Activated CD8-positive, alpha-beta T cell treated with anti-CD3 and anti-CD28 coated beads for 36 hours (primary cell): ENCODE measurements around the gene PRKACG. TPM values are rescaled to one million over a fixed set of nuclear protein-coding genes. Genes with fewer than 3 reads are reported as not detected.

Experiments used
- ATAC-seq: fragments of 200-7000 bp; cut with Tn5 transposase; one replicate; pipeline ENCODE4 v1.10.0; 2021; ENCODE audit warnings: mild to moderate bottlenecking, moderate library complexity
- CTCF ChIA-PET: fragments of 350-600 bp; sonication (Branson Sonifier 250); formaldehyde crosslinking; loops from one replicate; lab custom pipeline; 2021; ENCODE audit warnings: antibody characterized with exemption; lab: Charles Lee
- POLR2A ChIA-PET: fragments of 350-600 bp; sonication (Branson Sonifier 250); formaldehyde crosslinking; loops from one replicate; lab custom pipeline; 2021; ENCODE audit warnings: antibody characterized with exemption; lab: Charles Lee
- DNase-seq: peaks from one replicate; pipeline ENCODE4 v3.0.0-alpha.2; 2020
- H3K27ac Mint-ChIP-seq: one replicate; pipeline ENCODE4 v1.8.0; 2021; ENCODE audit warnings: mild to moderate bottlenecking, mixed read lengths
- H3K27me3 Mint-ChIP-seq: one replicate; pipeline ENCODE4 v1.8.0; 2021; ENCODE audit warnings: mixed read lengths
- H3K36me3 Mint-ChIP-seq: one replicate; pipeline ENCODE4 v1.8.0; 2021; ENCODE audit warnings: low read depth, mixed read lengths
- H3K4me1 Mint-ChIP-seq: one replicate; pipeline ENCODE4 v1.8.0; 2021; ENCODE audit warnings: low read depth, mixed read lengths
- H3K4me3 Mint-ChIP-seq: one replicate; pipeline ENCODE4 v1.8.0; 2021; ENCODE audit warnings: mild to moderate bottlenecking, moderate library complexity, mixed read lengths
- H3K9me3 Mint-ChIP-seq: one replicate; pipeline ENCODE4 v1.8.0; 2021; ENCODE audit warnings: mixed read lengths
- CTCF ChIP-seq: fragments of 200-600 bp; IDR thresholded peaks from one replicate; pipeline ENCODE4 v1.8.0; 2022; ENCODE audit warnings: antibody characterized with exemption, mild to moderate bottlenecking
- intact Hi-C: fragments of 100-400 bp; cut with micrococcal nuclease; formaldehyde crosslinking; loops from one replicate; pipeline ENCODE4 v1.10.0; 2022
- total RNA-seq, 2 experiments: library from RNA; stranded (reverse); gene quantifications; one replicate each; pipeline ENCODE4 v1.2.3, GENCODE V29; 2021

The PRKACG gene
- total RNA-seq, 2 experiments from 2014 or later, result not detected

DNA sequence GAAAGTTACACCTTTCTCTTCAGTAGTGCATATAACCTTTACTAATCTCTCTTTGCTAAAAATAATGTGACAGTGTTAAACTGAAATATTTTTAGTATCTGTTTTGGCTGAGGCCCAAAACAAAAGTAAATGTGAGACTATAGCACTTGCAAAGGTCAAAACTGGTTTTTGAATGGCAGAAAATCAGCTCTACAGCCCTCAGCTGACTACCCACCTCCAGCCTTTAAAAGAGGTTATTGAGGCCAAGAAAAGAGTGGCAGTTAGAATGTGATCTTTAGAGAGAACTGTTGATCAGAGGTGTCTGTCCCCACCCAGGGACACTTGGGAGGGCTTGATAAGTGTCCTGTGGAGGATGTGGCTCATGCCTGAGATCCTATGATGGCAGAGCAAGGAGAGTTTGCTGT lies 30.9 kb downstream of the PRKACG start:
- DNase-seq (no peak), ATAC-seq (no peak)
- TF ChIP-seq CTCF, result no peak
- H3K4me1 Mint-ChIP-seq, result peaks cover 22% of the 10 kb centered on the region
- ChIA-PET CTCF (no interaction called here), POLR2A (no interaction called here)
- no peaks in the 10 kb centered on the region for H3K36me3 Mint-ChIP-seq
- H3K9me3 Mint-ChIP-seq, result no peaks in the 10 kb centered on the region
- intact Hi-C loops, result no loop called here
- no peak overlapping the region for H3K27ac Mint-ChIP-seq
- no peaks in the 10 kb centered on the region for H3K27me3 Mint-ChIP-seq
- H3K4me3 Mint-ChIP-seq, result no peak overlapping the region

GRCh38 chr9:68981789-68982188 lies 32.1 kb downstream of the PRKACG start:
- Mint-ChIP-seq H3K4me1 (peaks cover 22% of the 10 kb centered on the region), H3K9me3 (no peaks in the 10 kb centered on the region), H3K27ac (no peak overlapping the region), H3K36me3 (no peaks in the 10 kb centered on the region), H3K4me3 (no peak overlapping the region), H3K27me3 (no peaks in the 10 kb centered on the region)
- CTCF ChIA-PET, result no interaction called here
- intact Hi-C loops, result no loop called here
- ATAC-seq, result no peak
- no peak for TF ChIP-seq CTCF
- DNase-seq, result no peak
- POLR2A ChIA-PET, result no interaction called here

DNA sequence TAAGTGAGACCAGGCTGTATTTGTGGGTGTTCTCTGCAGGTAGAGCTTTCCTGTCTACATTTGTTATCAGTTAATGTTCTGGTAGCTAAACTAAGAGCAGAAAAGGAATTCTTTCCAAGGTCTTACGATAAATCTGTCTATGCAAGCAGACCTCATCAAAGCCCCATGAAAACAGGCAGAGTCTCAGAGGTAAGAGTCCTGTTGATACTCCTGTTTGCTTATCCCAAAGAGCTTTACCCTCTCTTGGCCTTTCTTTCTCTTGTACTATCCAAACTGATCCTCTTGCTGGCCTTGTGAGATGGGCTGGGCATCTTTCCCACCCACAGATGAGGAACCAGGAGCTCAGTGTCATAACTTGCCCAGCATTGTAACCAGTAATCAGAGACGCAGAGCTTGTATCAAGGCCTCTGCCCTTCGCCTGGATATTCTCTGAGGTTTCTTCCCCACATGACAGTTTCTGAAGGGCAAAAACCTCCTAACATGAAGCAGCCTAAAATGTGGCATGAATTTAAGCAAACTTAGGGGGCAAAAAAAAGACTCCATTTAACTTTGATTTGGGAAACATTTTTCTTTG lies 33.5 kb downstream of the PRKACG start:
- DNase-seq (no peak), ATAC-seq (no peak)
- Mint-ChIP-seq H3K4me3 (no peak overlapping the region), H3K36me3 (no peaks in the 10 kb centered on the region), H3K9me3 (no peaks in the 10 kb centered on the region), H3K27ac (no peak overlapping the region), H3K4me1 (peaks cover 25% of the 10 kb centered on the region), H3K27me3 (no peaks in the 10 kb centered on the region)
- ChIA-PET CTCF (interaction anchor here (1.1 to 2.0 kb wide), 4 partner anchors 13 to 31 kb away, joined by 3 to 5 read pairs (median 4); no protein-coding TSS in a partner anchor), POLR2A (no interaction called here)
- TF ChIP-seq CTCF, result no peak
- intact Hi-C loops, result no loop called here

- H3K4me3 Mint-ChIP-seq, result peak overlapping the region; percentile 3
- intact Hi-C loops, result no loop called here
- CTCF ChIA-PET, result interaction anchor here (1.1 to 2.0 kb wide), 4 partner anchors 13 to 56 kb away, joined by 3 to 4 read pairs (median 3); partner anchors contain the start of gene FXN
These were observed 34.2 kb downstream of the PRKACG start for GRCh38 chr9:68979538-68980314.

More at GRCh38 chr9:68979538-68980314, 34.2 kb downstream of the PRKACG start:
- Mint-ChIP-seq H3K27ac (peak overlapping the region; percentile 80), H3K4me1 (peaks cover 28% of the 10 kb centered on the region), H3K27me3 (no peaks in the 10 kb centered on the region), H3K9me3 (no peaks in the 10 kb centered on the region), H3K36me3 (no peaks in the 10 kb centered on the region)
- TF ChIP-seq CTCF, result no peak
- POLR2A ChIA-PET, result interaction anchor here (1.1 kb wide), 1 partner anchor 28 kb away, joined by 3 read pairs; no protein-coding TSS in a partner anchor
- ATAC-seq (peak; percentile 88), DNase-seq (peak; percentile 44)
